Neural cell (in vitro differentiated cells): ENCODE data around the gene ZNF324. TPM values are rescaled to one million over a fixed set of nuclear protein-coding genes. Genes with fewer than 3 reads are reported as not detected.

Experiments used
- H2AFZ ChIP-seq: fragments of 200-600, 300-800 bp; sonication (generic), shearing (Covaris generic); 2 replicates; pipeline ENCODE4 v1.6.0; 2014; ENCODE audit warnings: low read depth, mild to moderate bottlenecking, antibody characterized with exemption, low read length, moderate library complexity
- H3F3A ChIP-seq: fragments of 200-600 bp; shearing (Covaris generic); 2 replicates; pipeline ENCODE4 v1.6.1; 2016; ENCODE audit warnings: mild to moderate bottlenecking, moderate library complexity, mixed read lengths, antibody characterized with exemption, low read length; ENCODE audit not compliant: insufficient read depth, poor library complexity, severe bottlenecking
- H3K27ac ChIP-seq: fragments of 200-600, 300-800 bp; sonication (generic), shearing (Covaris generic); 2 replicates; pipeline ENCODE4 v1.5.1; 2014; ENCODE audit warnings: mild to moderate bottlenecking, low read length, moderate library complexity
- H3K27me3 ChIP-seq: fragments of 300-800, 200-600 bp; sonication (generic), shearing (Covaris generic); 2 replicates; pipeline ENCODE4 v1.6.0; 2014; ENCODE audit warnings: mild to moderate bottlenecking, low read depth, low read length, moderate library complexity; ENCODE audit not compliant: insufficient read depth
- H3K36me3 ChIP-seq: fragments of 300-800, 200-600 bp; sonication (generic), shearing (Covaris generic); 2 replicates; pipeline ENCODE4 v1.5.1; 2014; ENCODE audit warnings: mild to moderate bottlenecking, antibody characterized with exemption, low read length, moderate library complexity; ENCODE audit not compliant: insufficient read depth
- H3K4me2 ChIP-seq: fragments of 300-800, 200-600 bp; sonication (generic), shearing (Covaris generic); 2 replicates; pipeline ENCODE4 v1.6.0; 2014; ENCODE audit warnings: mild to moderate bottlenecking, low read length
- H3K4me3 ChIP-seq: fragments of 300-800, 200-600 bp; sonication (generic), shearing (Covaris generic); 2 replicates; pipeline ENCODE4 v1.5.1; 2014; ENCODE audit warnings: mild to moderate bottlenecking, low read length, moderate library complexity
- H3K79me2 ChIP-seq: fragments of 200-600 bp; shearing (Covaris generic); replicated peaks from 2 replicates; pipeline ENCODE4 v1.6.0; 2014; ENCODE audit warnings: mild to moderate bottlenecking, low read length, moderate library complexity; ENCODE audit not compliant: insufficient read depth
- H3K9ac ChIP-seq: fragments of 300-800, 200-600 bp; sonication (generic), shearing (Covaris generic); 2 replicates; pipeline ENCODE4 v1.6.1; 2016; ENCODE audit warnings: mild to moderate bottlenecking, low read length, mixed read lengths
- H3K9me2 ChIP-seq: fragments of 200-600 bp; shearing (Covaris generic); 2 replicates; pipeline ENCODE4 v1.6.1; 2016; ENCODE audit warnings: mild to moderate bottlenecking, low read length, mixed read lengths; ENCODE audit not compliant: insufficient read depth
- H3K9me3 ChIP-seq: fragments of 200-600, 300-800 bp; sonication (generic), shearing (Covaris generic); 2 replicates; pipeline ENCODE4 v1.6.1; 2016; ENCODE audit warnings: mild to moderate bottlenecking, mixed run types, low read length, moderate library complexity, mixed read lengths
- H4K20me1 ChIP-seq: fragments of 200-600 bp; shearing (Covaris generic); 2 replicates; pipeline ENCODE4 v1.6.1; 2016; ENCODE audit warnings: mild to moderate bottlenecking, mixed run types; ENCODE audit not compliant: insufficient read depth
- CTCF ChIP-seq: fragments of 450-650 bp; IDR thresholded peaks from 2 replicates; pipeline ENCODE4 v1.5.1; 2014; ENCODE audit warnings: antibody characterized with exemption, mild to moderate bottlenecking, moderate library complexity; ENCODE audit not compliant: poor library complexity, severe bottlenecking
- EP300 ChIP-seq: fragments of 450-650 bp; conservative IDR thresholded peaks from 2 replicates; pipeline ENCODE4 v1.6.1; 2014; ENCODE audit warnings: antibody characterized with exemption, mild to moderate bottlenecking, moderate library complexity; ENCODE audit not compliant: poor library complexity, severe bottlenecking
- EZH2 ChIP-seq: fragments of 200-600, 300-800 bp; shearing (Covaris generic), sonication (generic); IDR thresholded peaks from 2 replicates; pipeline ENCODE4 v1.6.1; 2014; ENCODE audit warnings: antibody characterized with exemption, low read length, borderline replicate concordance, mild to moderate bottlenecking; ENCODE audit not compliant: insufficient read depth, poor library complexity, severe bottlenecking
- MXI1 ChIP-seq: fragments of 450-650 bp; conservative IDR thresholded peaks from 2 replicates; pipeline ENCODE4 v1.6.1; 2014; ENCODE audit warnings: antibody characterized with exemption, mild to moderate bottlenecking; ENCODE audit not compliant: poor library complexity, severe bottlenecking
- POLR2AphosphoS5 ChIP-seq: IDR thresholded peaks from 2 replicates; pipeline ENCODE4 v1.6.1; 2012
- RAD21 ChIP-seq: fragments of 450-650 bp; conservative IDR thresholded peaks from 2 replicates; pipeline ENCODE4 v1.6.1; 2014; ENCODE audit warnings: antibody characterized with exemption, mild to moderate bottlenecking, moderate library complexity
- REST ChIP-seq: IDR thresholded peaks from 2 replicates; pipeline ENCODE4 v1.6.1; 2012; ENCODE audit warnings: borderline replicate concordance
- SMC3 ChIP-seq: fragments of 450-650 bp; conservative IDR thresholded peaks from 2 replicates; pipeline ENCODE4 v1.6.1; 2014; ENCODE audit warnings: antibody characterized with exemption, mild to moderate bottlenecking, moderate library complexity; ENCODE audit not compliant: poor library complexity
- TAF1 ChIP-seq: IDR thresholded peaks from 2 replicates; pipeline ENCODE4 v1.6.1; 2012; ENCODE audit warnings: low read depth
- polyA plus RNA-seq: library from polyadenylated mRNA; depleted of rRNA; stranded (reverse); fragments of >200 nt; gene quantifications from 2 replicates; pipeline ENCODE4 v1.2.3, GENCODE V29; 2014

The ZNF324 gene
- polyA plus RNA-seq, 1 donor from 2014 or later: 12.5 TPM

- peaks cover 30% of the 10 kb centered on the region for H3K9me3 ChIP-seq
- H4K20me1 ChIP-seq: no peaks in the 10 kb centered on the region
- no peaks in the 10 kb centered on the region for H3K79me2 ChIP-seq
- TF ChIP-seq RAD21: no peak
- TF ChIP-seq EP300: no peak
- TF ChIP-seq REST: no peak
- TF ChIP-seq SMC3: no peak
- TF ChIP-seq POLR2AphosphoS5: no peak
- no peak for TF ChIP-seq TAF1
- TF ChIP-seq CTCF: no peak
- TF ChIP-seq MXI1: no peak
- TF ChIP-seq EZH2: no peak
- no peak overlapping the region for H3K9ac ChIP-seq
- H3K27me3 ChIP-seq: no peaks in the 10 kb centered on the region
- H2AFZ ChIP-seq: no peak overlapping the region
- peaks cover 25% of the 10 kb centered on the region for H3K36me3 ChIP-seq
- no peaks in the 10 kb centered on the region for H3F3A ChIP-seq
- no peak overlapping the region for H3K4me3 ChIP-seq
- no peak overlapping the region for H3K27ac ChIP-seq
- H3K4me2 ChIP-seq: no peak overlapping the region
- H3K9me2 ChIP-seq: no peaks in the 10 kb centered on the region
Observed at GRCh38 chr19:58429745-58430144, 37.1 kb upstream of the ZNF324 start.

- H3K9ac ChIP-seq: no peak overlapping the region
- H3K36me3 ChIP-seq: peaks cover 30% of the 10 kb centered on the region
- no peak overlapping the region for H3K27ac ChIP-seq
- TF ChIP-seq EP300: no peak
- no peak for TF ChIP-seq CTCF
- no peak for TF ChIP-seq EZH2
- TF ChIP-seq MXI1: no peak
- no peak for TF ChIP-seq SMC3
- TF ChIP-seq REST: no peak
- no peak for TF ChIP-seq TAF1
- no peak for TF ChIP-seq POLR2AphosphoS5
- TF ChIP-seq RAD21: no peak
- H3K4me3 ChIP-seq: no peak overlapping the region
- peaks cover 33% of the 10 kb centered on the region for H3K9me3 ChIP-seq
- H3F3A ChIP-seq: no peaks in the 10 kb centered on the region
- no peaks in the 10 kb centered on the region for H4K20me1 ChIP-seq
- no peak overlapping the region for H3K4me2 ChIP-seq
- H3K9me2 ChIP-seq: no peaks in the 10 kb centered on the region
- H3K79me2 ChIP-seq: peaks cover 4% of the 10 kb centered on the region
- no peak overlapping the region for H2AFZ ChIP-seq
- no peaks in the 10 kb centered on the region for H3K27me3 ChIP-seq
Observed at GRCh38 chr19:58434217-58434616, 32.7 kb upstream of the ZNF324 start.
